Measurements from ENCODE around the gene ZDHHC19.

DNA sequence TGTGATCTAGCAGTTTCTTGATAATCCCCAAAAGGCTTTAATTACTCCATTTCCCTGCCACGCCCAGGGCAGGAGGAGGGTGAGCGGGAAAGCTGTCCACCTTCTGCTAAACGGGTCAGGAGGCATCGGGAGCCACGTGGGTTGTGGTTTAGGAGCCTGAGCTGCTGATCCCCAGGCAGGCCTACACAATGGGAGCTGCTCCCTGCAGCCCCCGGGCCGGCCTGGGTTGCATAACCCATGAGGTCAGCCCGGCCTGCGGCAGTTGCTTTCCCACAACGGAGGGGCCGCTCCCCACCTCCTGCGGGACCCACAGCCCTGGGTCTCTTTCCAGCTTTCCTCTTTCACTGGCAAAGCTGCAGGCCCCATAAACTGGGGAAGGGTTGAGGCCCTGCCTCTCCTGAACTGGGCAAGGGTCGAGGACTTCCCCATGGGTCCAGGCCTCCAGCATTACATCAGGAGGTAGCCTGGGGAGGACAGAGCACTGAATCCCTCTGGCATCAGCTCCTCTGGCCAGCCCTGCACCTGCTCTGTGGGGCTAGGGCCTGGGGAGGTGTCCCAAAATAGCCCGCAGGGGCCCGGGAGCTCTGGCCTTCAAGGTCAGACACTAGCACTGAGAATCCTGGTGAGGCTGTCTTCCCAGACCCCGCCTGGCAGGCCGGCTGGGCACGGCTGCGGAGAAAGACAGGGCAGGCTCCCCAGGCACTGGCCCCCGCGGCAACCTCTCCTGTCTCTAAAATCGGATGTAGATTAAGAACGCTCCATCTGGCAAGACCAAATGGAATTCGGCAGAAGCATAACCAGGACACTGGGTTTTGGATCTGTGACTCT, 47.3 kb downstream of the ZDHHC19 start:
- TF ChIP-seq POLR2AphosphoS5 (IDR thresholded peaks at IDR 0.05; ENCODE audit: low read depth, low read length) (no peak), SIN3A (IDR thresholded peaks at IDR 0.05; ENCODE audit: borderline replicate concordance, insufficient read depth, low read length) (no peak), FOXP2 (optimal IDR thresholded peaks at IDR 0.05; ENCODE audit: borderline replicate concordance, extremely low read depth, extremely low read length, insufficient read depth) (no peak), TAF1 (IDR thresholded peaks at IDR 0.05; ENCODE audit: borderline replicate concordance, insufficient read depth, low read length) (no peak)

Measured in PFSK-1 (cell line).